Medulla oblongata (tissue), 1 donor: ENCODE measurements around the gene AOAH.
"Not testable (repeated sequence)": the region's sequence is repeated elsewhere in the genome, so short reads cannot be mapped to it uniquely, and the experiment has no call there.

ENCODE experiments used
- DNase-seq: peaks from one replicate; pipeline ENCODE4 v3.0.0-alpha.2; 2015; ENCODE audit errors: extremely low spot score

Gene AOAH

DNA sequence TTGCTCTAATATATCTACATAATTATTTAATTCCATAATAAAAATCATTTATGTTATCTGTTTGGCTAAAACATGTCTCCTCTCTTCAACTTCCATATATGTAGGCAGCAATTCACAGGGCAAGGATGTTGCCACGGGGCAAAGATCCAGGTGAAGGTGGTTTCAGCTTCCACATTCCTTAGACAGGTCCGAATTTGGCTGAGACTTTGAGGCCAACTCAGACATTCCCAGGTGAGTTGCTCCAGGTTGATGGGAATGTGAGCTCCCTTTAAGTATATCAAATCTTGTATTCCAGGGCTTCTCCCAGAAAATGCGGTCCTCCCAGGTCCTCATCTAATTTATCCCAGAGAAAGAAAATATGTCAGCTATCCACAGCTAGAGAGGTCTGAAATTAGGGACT is 15.1 kb upstream of the AOAH start:
- no peak for DNase-seq

- peak; percentile 56 for DNase-seq
Observed at GRCh38 chr7:36736899-36737211, 12.6 kb upstream of the AOAH start.

- DNase-seq: no peak
Observed at GRCh38 chr7:36736090-36736898, 12.0 kb upstream of the AOAH start.

GRCh38 chr7:36735172-36735571 is 10.9 kb upstream of the AOAH start:
- DNase-seq: no peak

DNA sequence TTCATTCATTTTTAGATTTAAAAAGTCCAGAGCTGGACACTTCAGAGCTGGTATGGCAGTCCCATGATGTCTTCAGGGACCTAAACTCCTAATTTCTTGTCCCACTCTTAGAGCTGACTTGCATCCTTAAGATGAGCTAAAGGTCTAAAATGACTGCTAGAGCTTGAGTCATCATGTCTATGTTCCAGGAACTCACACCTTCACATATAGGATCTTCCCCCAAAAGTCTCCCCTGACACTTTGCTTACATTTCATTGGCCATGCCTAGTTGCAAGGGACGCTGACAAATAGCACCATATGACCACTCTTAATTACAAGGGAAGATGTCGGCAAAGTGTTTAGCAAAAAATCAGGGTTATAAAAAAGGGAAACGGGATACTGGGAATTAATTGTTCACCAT is 10.4 kb upstream of the AOAH start:
- DNase-seq: no peak

DNA sequence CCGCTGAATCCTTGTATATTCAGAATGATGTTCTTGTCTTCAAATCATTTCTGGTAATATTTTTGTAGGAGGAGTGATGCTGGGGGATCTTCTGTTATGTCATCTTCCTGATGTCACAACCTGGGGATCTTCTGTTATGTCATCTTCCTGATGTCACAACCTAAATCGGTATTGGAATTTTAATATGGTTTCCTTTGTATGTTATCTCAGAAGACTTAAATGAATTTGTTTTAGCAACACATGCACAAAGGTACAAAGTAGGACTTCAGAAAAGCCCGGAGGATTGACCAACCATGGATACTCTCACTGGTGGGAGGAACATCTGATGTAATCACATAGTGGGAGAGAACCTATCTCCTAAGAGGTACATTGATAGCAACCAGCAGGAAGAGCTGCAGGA is 9.1 kb upstream of the AOAH start:
- no peak for DNase-seq

DNA sequence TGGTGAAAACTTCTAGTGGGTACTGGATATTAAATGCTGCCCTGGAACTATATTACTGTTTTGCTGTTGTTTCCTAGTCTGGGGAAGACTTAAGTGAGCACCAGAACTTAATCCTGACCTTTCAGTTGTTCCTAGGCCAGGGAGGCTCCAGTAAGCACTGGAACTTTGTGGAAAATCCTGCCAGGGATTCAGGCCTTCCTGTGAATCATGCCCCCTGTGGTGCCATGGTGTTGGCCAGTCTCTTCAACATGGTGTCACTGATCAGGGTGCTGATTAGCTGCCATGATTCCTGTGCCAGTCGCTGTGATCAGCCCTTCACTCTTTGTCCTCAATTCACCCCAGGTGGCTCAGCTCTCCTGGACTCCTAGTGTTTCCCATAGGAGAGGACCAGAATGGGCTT is 8.5 kb upstream of the AOAH start:
- no peak for DNase-seq

GRCh38 chr7:36730046-36730445 is 5.8 kb upstream of the AOAH start:
- DNase-seq: no peak

DNA sequence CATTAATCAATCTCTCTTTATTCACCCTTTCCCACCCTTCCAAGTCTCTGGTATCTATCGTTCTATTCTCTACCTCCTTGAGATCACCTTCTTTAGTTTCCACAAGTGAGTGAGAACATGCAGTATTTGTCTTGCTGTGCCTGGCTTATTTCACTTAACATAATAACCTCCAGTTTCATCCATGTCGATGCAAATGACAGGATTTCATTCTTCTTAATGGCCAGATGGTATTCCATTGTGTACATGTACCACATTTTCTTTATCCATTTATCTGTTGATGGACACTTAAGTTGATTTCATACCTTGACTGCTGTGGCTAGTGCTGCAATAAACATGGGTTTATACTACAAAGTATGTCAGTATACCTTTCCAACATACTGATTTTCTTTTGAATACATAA is 3.8 kb upstream of the AOAH start:
- DNase-seq: no peak

- no peak for DNase-seq
Observed at GRCh38 chr7:36726806-36727503, 2.7 kb upstream of the AOAH start.

GRCh38 chr7:36726311-36726710 is 2.0 kb upstream of the AOAH start:
- no peak for DNase-seq

- no peak for DNase-seq
Observed at GRCh38 chr7:36724996-36725395, 702 bp upstream of the AOAH start.

DNA sequence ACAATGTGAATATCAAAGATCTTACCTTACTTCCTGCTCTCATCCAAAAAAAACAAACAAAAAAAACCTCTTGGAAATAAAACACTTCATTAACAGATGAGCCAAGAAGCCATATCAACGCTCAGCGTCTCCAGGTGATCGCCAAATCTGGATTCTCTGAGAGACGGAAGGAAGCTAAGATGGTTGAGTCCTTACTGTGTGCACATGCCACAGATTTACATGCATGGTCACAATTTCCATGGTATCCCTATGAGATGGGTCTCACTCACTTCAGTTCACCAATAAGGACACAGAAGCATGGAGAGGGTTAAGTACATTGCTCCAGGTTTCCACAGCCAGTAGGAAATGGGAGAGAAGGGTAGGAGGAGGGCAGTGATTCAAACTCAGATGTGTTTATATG is 1.0 kb downstream of the AOAH start:
- DNase-seq: no peak

GRCh38 chr7:36719083-36719632 is 5.1 kb downstream of the AOAH start:
- DNase-seq: no peak

GRCh38 chr7:36717586-36717985 is 6.7 kb downstream of the AOAH start:
- peak; percentile 72 for DNase-seq

DNA sequence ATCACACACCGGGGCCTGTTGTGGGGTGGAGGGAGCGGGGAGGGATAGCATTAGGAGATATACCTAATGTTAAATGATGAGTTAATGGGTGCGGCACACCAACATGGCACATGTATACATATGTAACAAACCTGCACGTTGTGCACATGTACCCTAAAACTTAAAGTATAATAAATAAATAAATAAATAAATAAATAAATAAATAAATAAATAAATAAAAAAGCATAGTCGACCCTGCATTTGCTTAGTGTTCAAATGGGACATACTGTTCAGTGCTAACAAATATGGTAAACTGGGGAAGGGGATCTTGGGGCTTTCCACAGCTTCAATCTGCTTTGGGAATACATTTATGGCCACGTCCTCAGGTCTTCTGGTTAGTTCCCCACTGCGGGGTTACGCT is 7.5 kb downstream of the AOAH start:
- not testable (repeated sequence) for DNase-seq

- no peak for DNase-seq
Observed at GRCh38 chr7:36712015-36712414, 12.3 kb downstream of the AOAH start.

DNA sequence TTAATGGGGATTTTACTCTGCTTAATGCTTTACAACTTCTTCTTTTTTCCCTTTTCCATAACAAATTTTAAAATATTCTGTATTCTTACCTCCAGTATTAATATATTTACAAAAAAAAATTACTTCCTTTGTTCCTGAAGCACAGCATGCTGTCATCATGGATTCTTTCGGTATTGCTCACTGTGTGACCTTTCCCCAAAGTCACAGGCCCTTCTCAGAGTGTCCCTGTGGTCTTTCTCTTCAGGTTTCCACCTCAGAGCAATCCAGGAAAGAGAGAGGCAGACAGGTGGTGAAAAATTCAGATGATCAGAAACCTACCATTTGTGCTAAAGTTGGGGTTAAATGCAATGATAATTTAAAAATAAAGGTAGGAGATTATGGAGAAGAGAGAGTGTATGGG is 13.0 kb downstream of the AOAH start:
- DNase-seq: no peak

DNA sequence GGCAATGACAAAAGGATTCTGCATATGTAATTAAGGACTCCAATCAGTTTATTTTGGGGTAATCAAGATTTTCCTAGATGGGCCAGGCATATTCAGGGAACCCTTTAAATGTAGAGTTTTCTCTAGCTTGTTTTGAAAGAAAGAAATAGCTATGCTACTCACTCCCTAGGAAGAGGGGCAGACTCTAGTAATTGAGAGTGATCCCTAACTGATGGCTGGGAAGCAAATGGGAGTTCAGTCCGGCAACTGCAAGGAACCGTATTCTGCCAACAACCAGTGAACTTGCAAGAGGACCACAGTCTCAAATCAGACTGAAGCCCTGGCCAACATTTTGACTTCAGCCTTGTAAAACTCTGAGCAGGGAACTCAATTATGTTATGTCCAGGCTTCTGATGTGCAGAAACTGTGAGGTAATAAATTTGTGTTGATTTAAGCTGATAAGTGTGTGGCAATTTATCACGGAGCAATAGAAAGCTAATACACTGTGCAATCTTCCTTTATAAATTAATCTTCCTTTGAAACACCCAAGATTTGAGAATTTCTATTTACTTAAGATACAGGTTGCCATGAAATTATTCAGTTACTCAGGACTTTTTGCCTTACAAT is 14.0 kb downstream of the AOAH start:
- DNase-seq: no peak

DNA sequence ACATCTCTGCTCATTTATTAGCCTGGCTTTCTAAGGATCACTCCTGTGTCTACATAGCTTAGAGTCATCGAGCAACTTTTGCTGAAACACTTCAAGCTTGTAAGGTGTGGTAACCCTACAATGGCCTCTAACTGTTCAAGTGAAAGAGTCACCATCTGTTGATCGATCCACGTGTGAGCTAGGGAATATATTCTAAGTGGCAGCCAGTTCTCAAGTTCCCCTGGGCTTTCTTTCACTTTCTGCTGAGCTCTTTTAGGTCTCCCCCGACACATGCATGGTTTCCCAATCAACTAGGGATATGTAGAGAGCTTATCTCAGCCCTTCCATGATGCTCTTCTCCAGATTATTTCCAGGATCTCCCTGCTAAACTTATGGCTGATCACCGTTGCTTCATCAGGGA is 15.5 kb downstream of the AOAH start:
- peak; percentile 19 for DNase-seq

GRCh38 chr7:36707898-36708297 is 16.4 kb downstream of the AOAH start:
- DNase-seq: no peak

- no peak for DNase-seq
Observed at GRCh38 chr7:36707465-36707864, 16.8 kb downstream of the AOAH start.

GRCh38 chr7:36703860-36704259 is 20.4 kb downstream of the AOAH start:
- DNase-seq: not testable (repeated sequence)
